Choroid plexus epithelial cell (primary cell): Measurements from ENCODE around the gene FMO4.
"Not testable (repeated sequence)": the region's sequence is repeated elsewhere in the genome, so short reads cannot be mapped to it uniquely, and the experiment has no call there.

Source experiments
- DNase-seq: peaks from one replicate; pipeline ENCODE4 v3.0.0-alpha.2; 2010; ENCODE audit warnings: low read depth
- H3K4me3 ChIP-seq: 2 replicates; pipeline ENCODE4 v1.5.1; 2011; ENCODE audit warnings: low read depth, mild to moderate bottlenecking, control low read depth, low read length, moderate library complexity
- CTCF ChIP-seq: conservative IDR thresholded peaks from 2 replicates; pipeline ENCODE4 v1.5.1; 2011; ENCODE audit warnings: low read depth, mild to moderate bottlenecking, control low read depth, inconsistent platforms, low read length, moderate library complexity

The FMO4 gene

GRCh38 chr1:171359731-171360527, 45.9 kb downstream of the FMO4 start:
- TF ChIP-seq CTCF = peak; percentile 47
- not testable (repeated sequence) for H3K4me3 ChIP-seq
- peak; percentile 33 for DNase-seq

- no peak overlapping the region for H3K4me3 ChIP-seq
- no peak for TF ChIP-seq CTCF
- peak; percentile 41 for DNase-seq
Measured at GRCh38 chr1:171366085-171366484, 52.1 kb downstream of the FMO4 start.

- TF ChIP-seq CTCF = no peak
- DNase-seq = no peak
- no peak overlapping the region for H3K4me3 ChIP-seq
Measured at GRCh38 chr1:171366816-171367215, 52.8 kb downstream of the FMO4 start.

- no peak for DNase-seq
- TF ChIP-seq CTCF = no peak
- H3K4me3 ChIP-seq = no peak overlapping the region
Measured at GRCh38 chr1:171367436-171367835, 53.5 kb downstream of the FMO4 start.

GRCh38 chr1:171372418-171373084, 58.6 kb downstream of the FMO4 start:
- no peak overlapping the region for H3K4me3 ChIP-seq
- no peak for TF ChIP-seq CTCF
- peak; percentile 33 for DNase-seq

- not testable (repeated sequence) for DNase-seq, H3K4me3 ChIP-seq
Measured at GRCh38 chr1:171373357-171374122, 59.6 kb downstream of the FMO4 start.

GRCh38 chr1:171379846-171380245, 65.9 kb downstream of the FMO4 start:
- no peak overlapping the region for H3K4me3 ChIP-seq
- TF ChIP-seq CTCF = no peak
- DNase-seq = no peak
